GM12874 (cell line): ENCODE measurements around the gene OR2L5.

Source experiments
- TF ChIP-seq, protein P1 (sequence below): IDR thresholded peaks from 2 replicates; pipeline ENCODE4 v1.5.1; 2011; ENCODE audit warnings: low read depth, mild to moderate bottlenecking, control low read depth, low read length, moderate library complexity; ENCODE audit not compliant: insufficient read depth

OR2L5 gene

DNA sequence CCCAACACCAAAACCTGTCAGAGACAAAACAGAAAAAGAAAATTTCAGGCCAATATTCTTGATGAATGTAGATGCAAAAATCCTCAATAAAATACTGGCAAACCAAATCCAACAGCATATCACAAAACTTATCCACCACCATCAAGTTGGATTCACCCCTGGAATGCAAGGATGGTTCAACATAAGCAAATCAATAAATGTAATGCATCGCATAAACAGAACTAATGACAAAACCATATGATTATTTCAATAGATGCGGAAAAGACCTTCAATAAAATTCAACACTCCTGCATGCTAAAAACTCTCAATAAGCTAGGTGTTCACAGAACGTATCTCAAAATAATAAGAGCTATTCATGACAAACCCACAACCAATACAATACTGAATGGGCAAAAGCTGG lies 3.8 kb upstream of the OR2L5 start:
- TF ChIP-seq, protein P1, sequence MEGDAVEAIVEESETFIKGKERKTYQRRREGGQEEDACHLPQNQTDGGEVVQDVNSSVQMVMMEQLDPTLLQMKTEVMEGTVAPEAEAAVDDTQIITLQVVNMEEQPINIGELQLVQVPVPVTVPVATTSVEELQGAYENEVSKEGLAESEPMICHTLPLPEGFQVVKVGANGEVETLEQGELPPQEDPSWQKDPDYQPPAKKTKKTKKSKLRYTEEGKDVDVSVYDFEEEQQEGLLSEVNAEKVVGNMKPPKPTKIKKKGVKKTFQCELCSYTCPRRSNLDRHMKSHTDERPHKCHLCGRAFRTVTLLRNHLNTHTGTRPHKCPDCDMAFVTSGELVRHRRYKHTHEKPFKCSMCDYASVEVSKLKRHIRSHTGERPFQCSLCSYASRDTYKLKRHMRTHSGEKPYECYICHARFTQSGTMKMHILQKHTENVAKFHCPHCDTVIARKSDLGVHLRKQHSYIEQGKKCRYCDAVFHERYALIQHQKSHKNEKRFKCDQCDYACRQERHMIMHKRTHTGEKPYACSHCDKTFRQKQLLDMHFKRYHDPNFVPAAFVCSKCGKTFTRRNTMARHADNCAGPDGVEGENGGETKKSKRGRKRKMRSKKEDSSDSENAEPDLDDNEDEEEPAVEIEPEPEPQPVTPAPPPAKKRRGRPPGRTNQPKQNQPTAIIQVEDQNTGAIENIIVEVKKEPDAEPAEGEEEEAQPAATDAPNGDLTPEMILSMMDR: no peak

- TF ChIP-seq, protein P1: no peak
These were observed 2.3 kb downstream of the OR2L5 start for GRCh38 chr1:248015803-248016202.

DNA sequence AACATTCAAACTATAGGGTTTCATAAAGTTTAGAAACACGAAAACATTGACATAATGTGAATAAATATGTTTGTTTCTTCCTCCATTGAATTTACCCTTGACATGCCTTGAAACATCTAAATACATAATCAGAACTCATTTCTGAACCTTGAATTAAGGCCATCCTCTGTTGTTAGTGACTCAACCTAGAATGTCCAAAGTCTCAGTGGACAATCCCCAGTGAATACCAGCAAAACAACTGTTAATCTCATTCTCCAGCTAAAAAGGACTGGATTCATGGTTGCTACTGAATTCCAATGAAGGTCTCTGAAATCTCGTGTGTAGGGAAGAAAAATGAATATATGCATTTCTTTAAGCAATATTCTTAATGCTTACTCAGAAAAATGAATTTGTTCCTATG lies 16.3 kb downstream of the OR2L5 start, which contains the start of gene OR2L2:
Gene OR2L2 (plus strand): TSS at position 301 of the 400 bp plus-strand sequence. CDS start 8,198 bp downstream, outside the sequence.
- TF ChIP-seq, protein P1: no peak

- TF ChIP-seq, protein P1: no peak
These were observed 31.7 kb downstream of the OR2L5 start for GRCh38 chr1:248045209-248045608.

DNA sequence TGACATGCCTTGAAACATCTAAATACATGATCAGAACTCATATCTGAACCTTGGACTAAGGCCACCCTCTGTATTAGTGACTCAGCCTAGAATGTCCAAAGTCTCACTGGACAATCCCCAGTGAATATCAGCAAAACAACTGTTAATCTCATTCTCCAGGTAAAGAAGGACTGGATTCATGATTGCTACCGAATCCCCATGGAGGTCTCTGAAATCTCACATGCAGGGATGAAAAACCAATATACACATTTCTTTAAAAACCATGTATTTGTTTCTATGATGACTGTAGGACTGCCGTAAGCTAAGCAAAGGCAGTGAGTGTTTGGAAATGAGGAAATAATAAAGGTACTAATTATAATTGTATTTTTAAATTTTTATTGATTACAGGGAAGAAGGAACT lies 33.1 kb downstream of the OR2L5 start, which contains the start of gene OR2L3:
Gene OR2L3 (plus strand): TSS at position 301 of the 400 bp plus-strand sequence. CDS start 13,846 bp downstream, outside the sequence.
- TF ChIP-seq, protein P1: no peak

DNA sequence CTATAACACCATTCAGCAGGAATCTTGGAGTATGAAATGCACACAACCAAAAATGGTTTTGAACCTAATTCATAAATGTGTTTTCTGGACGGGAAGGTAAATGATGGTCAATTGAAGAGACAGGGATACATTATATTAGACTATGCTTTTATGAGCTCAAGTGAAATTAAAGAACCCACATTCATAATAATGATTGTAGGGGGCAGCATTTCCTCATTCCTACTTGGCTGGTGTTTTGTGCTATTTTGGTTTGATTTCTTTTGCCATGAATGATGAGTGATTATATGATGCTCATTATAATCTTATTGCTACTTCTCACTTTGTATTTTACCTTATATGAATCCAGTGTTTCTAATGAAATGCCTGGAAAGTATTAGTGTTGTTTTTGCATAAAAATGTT lies 33.5 kb downstream of the OR2L5 start:
- TF ChIP-seq, protein P1: no peak

DNA sequence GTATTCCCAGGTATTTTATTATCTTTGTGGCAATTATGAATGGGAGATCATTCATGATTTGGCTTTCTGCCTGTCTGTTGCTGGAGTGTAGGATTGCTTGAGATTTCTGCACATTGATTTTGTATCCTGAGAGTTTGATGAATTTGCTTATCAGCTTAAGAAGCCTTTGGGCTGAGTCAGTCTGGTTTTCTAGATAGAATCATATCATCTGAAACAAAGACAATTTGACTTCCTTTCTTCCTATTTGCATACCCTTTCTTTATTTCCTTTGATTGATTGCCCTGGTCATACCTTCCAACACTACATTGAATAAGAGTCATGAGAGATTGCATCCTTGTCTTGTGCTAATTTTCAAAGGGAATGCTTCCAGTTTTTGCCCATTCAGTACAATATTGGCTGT lies 41.2 kb downstream of the OR2L5 start:
- TF ChIP-seq, protein P1: no peak
